Neural progenitor cell (in vitro differentiated cells): Measurements from ENCODE around the gene DBR1. TPM values are rescaled to one million over a fixed set of nuclear protein-coding genes. Genes with fewer than 3 reads are reported as not detected.

Experiments used
- DNase-seq: peaks from one replicate; pipeline ENCODE4 v3.0.0-alpha.2; 2016; ENCODE audit warnings: low spot score
- H2AFZ ChIP-seq: fragments of 200-600 bp; sonication (generic); replicated peaks from 2 replicates; pipeline ENCODE4 v1.6.1; 2016; ENCODE audit warnings: antibody characterized with exemption
- H3F3A ChIP-seq: fragments of 200-600 bp; sonication (generic); 2 replicates; pipeline ENCODE4 v1.6.1; 2016; ENCODE audit warnings: antibody characterized with exemption, low read depth
- H3K27ac ChIP-seq: fragments of 200-600 bp; sonication (generic); 2 replicates; pipeline ENCODE4 v1.5.1; 2016; ENCODE audit warnings: mild to moderate bottlenecking
- H3K27me3 ChIP-seq: fragments of 200-600 bp; sonication (generic); 2 replicates; pipeline ENCODE4 v1.6.1; 2016; ENCODE audit warnings: mild to moderate bottlenecking, moderate library complexity
- H3K36me3 ChIP-seq: fragments of 200-600 bp; sonication (generic); 2 replicates; pipeline ENCODE4 v1.5.1; 2016
- H3K4me1 ChIP-seq: fragments of 200-600 bp; sonication (generic); 2 replicates; pipeline ENCODE4 v1.6.1; 2016; ENCODE audit warnings: mixed run types
- H3K4me2 ChIP-seq: fragments of 200-600 bp; sonication (generic); 2 replicates; pipeline ENCODE4 v1.6.1; 2016
- H3K4me3 ChIP-seq: fragments of 200-600 bp; sonication (generic); 2 replicates; pipeline ENCODE4 v1.5.1; 2016
- H3K79me2 ChIP-seq: fragments of 200-600 bp; sonication (generic); 2 replicates; pipeline ENCODE4 v1.6.1; 2016; ENCODE audit warnings: low read depth
- H3K9ac ChIP-seq: fragments of 200-600 bp; sonication (generic); 2 replicates; pipeline ENCODE4 v1.6.1; 2016
- H3K9me3 ChIP-seq: fragments of 200-600 bp; sonication (generic); 2 replicates; pipeline ENCODE4 v1.5.1; 2016; ENCODE audit warnings: low read depth
- H4K20me1 ChIP-seq: fragments of 200-600 bp; sonication (generic); 2 replicates; pipeline ENCODE4 v1.6.1; 2016; ENCODE audit warnings: low read depth
- H3K27ac Mint-ChIP-seq: 3 replicates; pipeline ENCODE4 v1.8.0; 2021; ENCODE audit warnings: mixed read lengths
- H3K27me3 Mint-ChIP-seq: 2 replicates; pipeline ENCODE4 v1.8.0; 2022; ENCODE audit warnings: low read depth, mild to moderate bottlenecking, inconsistent platforms, moderate library complexity, mixed read lengths; ENCODE audit not compliant: insufficient read depth
- H3K36me3 Mint-ChIP-seq: 3 replicates; pipeline ENCODE4 v1.8.0; 2021; ENCODE audit warnings: mixed read lengths
- H3K4me1 Mint-ChIP-seq: 3 replicates; pipeline ENCODE4 v1.8.0; 2021; ENCODE audit warnings: mixed read lengths
- H3K4me3 Mint-ChIP-seq: 3 replicates; pipeline ENCODE4 v1.8.0; 2021; ENCODE audit warnings: mild to moderate bottlenecking, moderate library complexity, mixed read lengths
- H3K9me3 Mint-ChIP-seq: 3 replicates; pipeline ENCODE4 v1.8.0; 2020; ENCODE audit warnings: mixed read lengths
- EZH2 ChIP-seq: fragments of 200-600 bp; sonication (generic); IDR thresholded peaks from 2 replicates; pipeline ENCODE4 v1.6.1; 2017; ENCODE audit warnings: antibody characterized with exemption, mild to moderate bottlenecking, moderate library complexity
- EZH2phosphoT487 ChIP-seq: fragments of 200-600 bp; sonication (generic); IDR thresholded peaks from 2 replicates; pipeline ENCODE4 v1.6.1; 2017; ENCODE audit warnings: antibody characterized with exemption
- total RNA-seq: library from RNA; depleted of rRNA; stranded (reverse); fragments of >200 nt; gene quantifications from 2 replicates; pipeline ENCODE4 v1.2.3, GENCODE V29; 2015; ENCODE audit warnings: low replicate concordance
- TF ChIP-seq, protein P1 (sequence below): fragments of 200-600 bp; sonication (generic); IDR thresholded peaks from 2 replicates; pipeline ENCODE4 v1.5.1; 2017; ENCODE audit warnings: antibody characterized with exemption, mild to moderate bottlenecking

The DBR1 gene
- total RNA-seq, 1 donor from 2014 or later = 32.1 TPM

GRCh38 chr3:138135833-138136194 is 38.9 kb downstream of the DBR1 start:
- H3K9me3 ChIP-seq = no peaks in the 10 kb centered on the region
- no peak overlapping the region for H3K9ac ChIP-seq
- Mint-ChIP-seq H3K36me3 (no peaks in the 10 kb centered on the region), H3K4me1 (no peaks in the 10 kb centered on the region), H3K4me3 (no peak overlapping the region), H3K27ac (no peak overlapping the region), H3K27me3 (no peaks in the 10 kb centered on the region), H3K9me3 (no peaks in the 10 kb centered on the region)
- H3K27me3 ChIP-seq = no peaks in the 10 kb centered on the region
- no peak overlapping the region for H3K4me3 ChIP-seq
- TF ChIP-seq EZH2 = no peak
- no peak for TF ChIP-seq EZH2phosphoT487
- TF ChIP-seq, protein P1, sequence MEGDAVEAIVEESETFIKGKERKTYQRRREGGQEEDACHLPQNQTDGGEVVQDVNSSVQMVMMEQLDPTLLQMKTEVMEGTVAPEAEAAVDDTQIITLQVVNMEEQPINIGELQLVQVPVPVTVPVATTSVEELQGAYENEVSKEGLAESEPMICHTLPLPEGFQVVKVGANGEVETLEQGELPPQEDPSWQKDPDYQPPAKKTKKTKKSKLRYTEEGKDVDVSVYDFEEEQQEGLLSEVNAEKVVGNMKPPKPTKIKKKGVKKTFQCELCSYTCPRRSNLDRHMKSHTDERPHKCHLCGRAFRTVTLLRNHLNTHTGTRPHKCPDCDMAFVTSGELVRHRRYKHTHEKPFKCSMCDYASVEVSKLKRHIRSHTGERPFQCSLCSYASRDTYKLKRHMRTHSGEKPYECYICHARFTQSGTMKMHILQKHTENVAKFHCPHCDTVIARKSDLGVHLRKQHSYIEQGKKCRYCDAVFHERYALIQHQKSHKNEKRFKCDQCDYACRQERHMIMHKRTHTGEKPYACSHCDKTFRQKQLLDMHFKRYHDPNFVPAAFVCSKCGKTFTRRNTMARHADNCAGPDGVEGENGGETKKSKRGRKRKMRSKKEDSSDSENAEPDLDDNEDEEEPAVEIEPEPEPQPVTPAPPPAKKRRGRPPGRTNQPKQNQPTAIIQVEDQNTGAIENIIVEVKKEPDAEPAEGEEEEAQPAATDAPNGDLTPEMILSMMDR = no peak
- H3K27ac ChIP-seq = no peak overlapping the region
- no peaks in the 10 kb centered on the region for H3F3A ChIP-seq
- no peak overlapping the region for H3K4me2 ChIP-seq
- no peaks in the 10 kb centered on the region for H3K4me1 ChIP-seq
- H4K20me1 ChIP-seq = no peaks in the 10 kb centered on the region
- DNase-seq = no peak
- H2AFZ ChIP-seq = no peak overlapping the region
- no peaks in the 10 kb centered on the region for H3K79me2 ChIP-seq
- H3K36me3 ChIP-seq = no peaks in the 10 kb centered on the region

- Histone ChIP-seq H4K20me1 (no peaks in the 10 kb centered on the region), H2AFZ (no peak overlapping the region), H3K4me1 (no peaks in the 10 kb centered on the region), H3K9ac (no peak overlapping the region), H3K27ac (no peak overlapping the region), H3K27me3 (no peaks in the 10 kb centered on the region), H3K4me3 (no peak overlapping the region), H3K4me2 (no peak overlapping the region), H3K36me3 (no peaks in the 10 kb centered on the region), H3K79me2 (no peaks in the 10 kb centered on the region), H3F3A (no peaks in the 10 kb centered on the region), H3K9me3 (no peaks in the 10 kb centered on the region)
- no peak overlapping the region for H3K27ac Mint-ChIP-seq
- H3K4me3 Mint-ChIP-seq = no peak overlapping the region
- H3K9me3 Mint-ChIP-seq = no peaks in the 10 kb centered on the region
- DNase-seq = no peak
- H3K36me3 Mint-ChIP-seq = no peaks in the 10 kb centered on the region
- no peaks in the 10 kb centered on the region for H3K4me1 Mint-ChIP-seq
- TF ChIP-seq EZH2phosphoT487 = no peak
- TF ChIP-seq EZH2 = no peak
- TF ChIP-seq, protein P1 = no peak
- no peaks in the 10 kb centered on the region for H3K27me3 Mint-ChIP-seq
Observed at GRCh38 chr3:138135146-138135832, 39.4 kb downstream of the DBR1 start.

DNA sequence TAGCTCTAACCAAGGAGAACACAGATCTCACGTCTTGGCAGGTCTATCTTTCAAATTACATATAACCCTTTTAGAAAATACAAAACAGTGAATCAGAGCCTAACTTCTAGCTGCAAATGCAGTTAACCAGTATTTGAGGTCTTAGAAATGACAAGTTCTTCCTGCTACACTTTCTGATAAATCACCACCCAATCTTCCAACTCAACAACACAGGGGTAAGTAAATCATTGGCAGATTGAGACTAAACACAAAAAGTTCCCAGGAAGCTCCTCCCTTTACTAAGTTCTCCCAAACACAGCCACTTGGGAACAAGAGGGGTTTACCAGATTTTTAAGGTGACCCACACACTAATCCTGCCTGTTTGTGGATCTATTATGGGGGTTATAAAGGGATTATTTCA is 42.5 kb downstream of the DBR1 start, which contains the start of gene A4GNT:
A4GNT (minus strand) TSS at position 152 of the 400 bp plus-strand sequence. CDS start 1,134 bp downstream, outside the sequence.
- Histone ChIP-seq H3K27me3 (no peaks in the 10 kb centered on the region), H3K4me3 (no peak within 1 kb of the TSS), H3K9ac (no peak within 1 kb of the TSS), H3K27ac (no peak within 1 kb of the TSS), H3K36me3 (no peaks in the 10 kb centered on the region), H3K4me2 (no peak within 1 kb of the TSS), H2AFZ (no peak within 1 kb of the TSS), H4K20me1 (no peaks in the 10 kb centered on the region), H3F3A (no peaks in the 10 kb centered on the region), H3K9me3 (no peaks in the 10 kb centered on the region), H3K79me2 (no peaks in the 10 kb centered on the region), H3K4me1 (no peaks in the 10 kb centered on the region)
- no peak within 1 kb of the TSS for H3K4me3 Mint-ChIP-seq
- H3K4me1 Mint-ChIP-seq = no peaks in the 10 kb centered on the region
- no peak within 1 kb of the TSS for H3K27ac Mint-ChIP-seq
- H3K27me3 Mint-ChIP-seq = no peaks in the 10 kb centered on the region
- no peaks in the 10 kb centered on the region for H3K36me3 Mint-ChIP-seq
- DNase-seq = no peak
- H3K9me3 Mint-ChIP-seq = no peaks in the 10 kb centered on the region
- TF ChIP-seq EZH2 (no peak), EZH2phosphoT487 (no peak)
- TF ChIP-seq, protein P1 = no peak
